Lower leg skin (tissue), 4 donors: ENCODE results near the gene NANOGP8. TPM values are rescaled to one million over a fixed set of nuclear protein-coding genes. Genes with fewer than 3 reads are reported as not detected.

Source experiments
- DNase-seq, 2 donors: peaks; one replicate each; pipeline ENCODE4 v3.0.0-alpha.2; 2019; ENCODE audit warnings: low spot score in 2 of 2
- H3K4me3 ChIP-seq: fragments of 200-600 bp; sonication (generic); 2 replicates; pipeline ENCODE4 v1.5.1; 2017; ENCODE audit warnings: mild to moderate bottlenecking, low read depth; ENCODE audit not compliant: poor library complexity, severe bottlenecking
- CTCF ChIP-seq, 3 donors: fragments of 450-650 bp; IDR thresholded peaks; one replicate each; pipeline ENCODE4 v1.5.1; 2016; ENCODE audit warnings: antibody characterized with exemption in 3 of 3, mild to moderate bottlenecking in 3 of 3, moderate library complexity in 2 of 3
- POLR2A ChIP-seq, 2 donors: fragments of 450-650 bp; IDR thresholded peaks; one replicate each; pipeline ENCODE4 v1.6.1; 2016 to 2017; ENCODE audit warnings: antibody characterized with exemption in 2 of 2, mild to moderate bottlenecking in 1 of 2, moderate library complexity in 1 of 2
- WGBS, 2 donors: methylation state at CpG; one replicate each; pipeline ENCODE4 v1.1.5; 2018; 5-methylcytosine and 5-hydroxymethylcytosine counted together
- intact Hi-C: fragments of 100-400 bp; cut with DNase I; formaldehyde crosslinking; loops from one replicate; pipeline ENCODE4 v1.15.0; 2023; ENCODE audit warnings: low total_unique reads
- total RNA-seq, 4 donors: library from RNA; depleted of rRNA; stranded (reverse); fragments of >200 nt; gene quantifications; one replicate each; pipeline ENCODE4 v1.1.0, GENCODE V29; 2016

NANOGP8 gene
- total RNA-seq, 4 donors from 2014 or later = 0.95 to 1.5 TPM; not detected in 2

- TF ChIP-seq CTCF (IDR thresholded peaks at IDR 0.05) (no peak), POLR2A (IDR thresholded peaks at IDR 0.05) (no peak)
- intact Hi-C loops = loop anchor here (5.0 kb wide), 1 partner anchor 1103 kb away; no protein-coding TSS in a partner anchor
- no peak overlapping the region for H3K4me3 ChIP-seq
- no peak for DNase-seq
- 83 to 94% methylated on average over 4 of the region's 4 CpGs for WGBS, 2 donors
Observed at GRCh38 chr15:35060591-35060990, 24.5 kb downstream of the NANOGP8 start.

- 54% methylated on average over 5 of the region's 5 CpGs for WGBS, 2 donors
- intact Hi-C loops = no loop called here
- no peak overlapping the region for H3K4me3 ChIP-seq
- TF ChIP-seq CTCF (IDR thresholded peaks at IDR 0.05) (no peak), POLR2A (IDR thresholded peaks at IDR 0.05) (no peak)
- DNase-seq = no peak
Observed at GRCh38 chr15:35058534-35059054, 26.5 kb downstream of the NANOGP8 start.

GRCh38 chr15:35055416-35056105, 29.5 kb downstream of the NANOGP8 start:
- TF ChIP-seq CTCF (IDR thresholded peaks at IDR 0.05) (no peak), POLR2A (IDR thresholded peaks at IDR 0.05) (no peak)
- intact Hi-C loops = no loop called here
- H3K4me3 ChIP-seq = no peak overlapping the region
- WGBS, 2 donors = 76 to 85% methylated on average over 5 of the region's 5 CpGs
- DNase-seq = no peak

- intact Hi-C loops = no loop called here
- WGBS, 2 donors = 53 to 55% methylated on average over 6 of the region's 6 CpGs
- H3K4me3 ChIP-seq = no peak overlapping the region
- no peak for DNase-seq
- TF ChIP-seq CTCF (IDR thresholded peaks at IDR 0.05) (no peak), POLR2A (IDR thresholded peaks at IDR 0.05) (no peak)
Observed at GRCh38 chr15:35054380-35054779, 30.7 kb downstream of the NANOGP8 start.

GRCh38 chr15:35047996-35048395, 37.1 kb downstream of the NANOGP8 start:
- no peak overlapping the region for H3K4me3 ChIP-seq
- TF ChIP-seq POLR2A (IDR thresholded peaks at IDR 0.05) = no peak
- no peak for TF ChIP-seq CTCF (IDR thresholded peaks at IDR 0.05)
- no peak for DNase-seq
- intact Hi-C loops = no loop called here

GRCh38 chr15:35047528-35047927, 37.6 kb downstream of the NANOGP8 start:
- TF ChIP-seq POLR2A (IDR thresholded peaks at IDR 0.05) (no peak), CTCF (IDR thresholded peaks at IDR 0.05) (no peak)
- intact Hi-C loops = no loop called here
- no peak for DNase-seq
- 70 to 80% methylated on average over 1 of the region's 1 CpG for WGBS, 2 donors
- H3K4me3 ChIP-seq = no peak overlapping the region
